Suppressor macrophage treated with lipopolysaccharide for 1 hour (primary cell): ENCODE data around the gene SLX4.
A peak's percentile ranks its signal among the peaks of the same experiment; 100 is the strongest.

Source experiments
- DNase-seq, 3 donors: peaks; one replicate each; pipeline ENCODE4 v3.0.0-alpha.2; 2020 to 2022

The SLX4 gene

GRCh38 chr16:3548445-3548844, 63.0 kb downstream of the SLX4 start:
- DNase-seq = no peak

- DNase-seq = peak; percentile 36 to 52 (median 38)
Measured at GRCh38 chr16:3546986-3547682, 64.3 kb downstream of the SLX4 start.

- DNase-seq = no peak
Measured at GRCh38 chr16:3542601-3543373, 68.6 kb downstream of the SLX4 start.

- no peak for DNase-seq
Measured at GRCh38 chr16:3541527-3542155, 69.8 kb downstream of the SLX4 start.

GRCh38 chr16:3538222-3538621, 73.2 kb downstream of the SLX4 start:
- DNase-seq = no peak

- DNase-seq = no peak
Measured at GRCh38 chr16:3536851-3537250, 74.6 kb downstream of the SLX4 start.

- DNase-seq = no peak
Measured at GRCh38 chr16:3536271-3536731, 75.1 kb downstream of the SLX4 start.

GRCh38 chr16:3534126-3534525, 77.3 kb downstream of the SLX4 start:
- DNase-seq = no peak

- no peak for DNase-seq
Measured at GRCh38 chr16:3532741-3533140, 78.7 kb downstream of the SLX4 start.
